Panc1 (cell line): ENCODE results near the gene NATD1. TPM values are rescaled to one million over a fixed set of nuclear protein-coding genes. Genes with fewer than 3 reads are reported as not detected.

Experiments used
- ATAC-seq: fragments of 200-7000 bp; cut with Tn5 transposase; 2 replicates; pipeline ENCODE4 v1.9.1; 2020; ENCODE audit warnings: mild to moderate bottlenecking, moderate library complexity
- BruUV-seq: library from RNA; stranded (reverse); fragments of 400-500 nt; replicated peaks from 2 replicates; lab custom pipeline; 2021; lab: Mats Ljungman, UMichigan
- CTCF ChIA-PET: fragments of 300-600 bp; sonication (Branson Sonifier 250); formaldehyde crosslinking; loops from one replicate; lab custom pipeline; 2022; ENCODE audit warnings: antibody characterized with exemption; lab: Charles Lee
- POLR2A ChIA-PET: fragments of 300-600 bp; sonication (Branson Sonifier 250); formaldehyde crosslinking; loops from one replicate; lab custom pipeline; 2022; ENCODE audit warnings: antibody characterized with exemption; lab: Charles Lee
- DNase-seq: peaks from one replicate; pipeline ENCODE4 v3.0.0-alpha.2; 2010; ENCODE audit warnings: low read depth, low spot score
- H3K27ac ChIP-seq: 2 replicates; pipeline ENCODE4 v1.5.1; 2011; ENCODE audit warnings: mild to moderate bottlenecking, low read length, inconsistent platforms
- H3K27me3 ChIP-seq: fragments of 200-500 bp; sonication (Bioruptor generic); 2 replicates; pipeline ENCODE4 v1.6.0; 2014; ENCODE audit warnings: low read length, inconsistent platforms; ENCODE audit not compliant: control insufficient read depth, insufficient read depth
- H3K36me3 ChIP-seq: fragments of 200-500 bp; sonication (Bioruptor generic); 2 replicates; pipeline ENCODE4 v1.5.1; 2014; ENCODE audit warnings: inconsistent platforms, mild to moderate bottlenecking, low read length, moderate library complexity; ENCODE audit not compliant: control insufficient read depth, insufficient read depth
- H3K4me1 ChIP-seq: 2 replicates; pipeline ENCODE4 v1.5.1; 2011; ENCODE audit warnings: inconsistent platforms, mild to moderate bottlenecking, low read length, moderate library complexity; ENCODE audit not compliant: control insufficient read depth, insufficient read depth
- H3K4me3 ChIP-seq, 2 experiments: 2 replicates each; pipeline ENCODE4 v1.5.1; 2011 to 2012; ENCODE audit warnings: low read depth in 2 of 2, low read length in 2 of 2, mild to moderate bottlenecking in 2 of 2, inconsistent platforms in 1 of 2, moderate library complexity in 1 of 2
- H3K9me3 ChIP-seq: fragments of 200-500 bp; sonication (Bioruptor generic); 2 replicates; pipeline ENCODE4 v1.5.1; 2014; ENCODE audit warnings: low read depth, mild to moderate bottlenecking, inconsistent platforms, low read length, moderate library complexity; ENCODE audit not compliant: control insufficient read depth, insufficient read depth
- POLR2AphosphoS5 ChIP-seq: IDR thresholded peaks from 2 replicates; pipeline ENCODE4 v1.6.1; 2012; ENCODE audit warnings: mild to moderate bottlenecking, low read depth, low read length, moderate library complexity
- REST ChIP-seq, 2 experiments: IDR thresholded peaks; 2 replicates each; pipeline ENCODE4 v1.6.1; 2011 to 2012; ENCODE audit warnings: low read depth in 2 of 2, control low read depth in 1 of 2, low read length in 1 of 2, mild to moderate bottlenecking in 1 of 2, moderate library complexity in 1 of 2; ENCODE audit not compliant: insufficient read depth in 1 of 2
- SIN3A ChIP-seq: IDR thresholded peaks from 2 replicates; pipeline ENCODE4 v1.6.1; 2012; ENCODE audit warnings: low read depth, mild to moderate bottlenecking, low read length, moderate library complexity, borderline replicate concordance; ENCODE audit not compliant: insufficient read depth
- TCF7L2 ChIP-seq: IDR thresholded peaks from 2 replicates; pipeline ENCODE4 v1.6.1; 2011; ENCODE audit warnings: mild to moderate bottlenecking, low read depth, low read length, inconsistent platforms
- in situ Hi-C: cut with HindIII; loops from 2 replicates; pipeline ENCODE4 v1.10.0; 2016; ENCODE audit warnings: low sequenced_read_pairs, low pct_unique_long_range_greater_than_20kb
- intact Hi-C: fragments of 100-400 bp; cut with micrococcal nuclease; formaldehyde crosslinking; loops from one replicate; pipeline ENCODE4 v1.10.0; 2022; ENCODE audit not compliant: unreplicated experiment
- total RNA-seq: library from RNA; stranded (reverse); gene quantifications from one replicate; pipeline ENCODE4 v1.2.1, GENCODE V29; 2021; ENCODE audit not compliant: unreplicated experiment
- TF ChIP-seq, protein P1 (sequence below): fragments of 450-650 bp; IDR thresholded peaks from 2 replicates; pipeline ENCODE4 v1.5.1; 2017; ENCODE audit warnings: mild to moderate bottlenecking

NATD1 gene
- total RNA-seq, 1 experiment from 2014 or later = 2.8 TPM

DNA sequence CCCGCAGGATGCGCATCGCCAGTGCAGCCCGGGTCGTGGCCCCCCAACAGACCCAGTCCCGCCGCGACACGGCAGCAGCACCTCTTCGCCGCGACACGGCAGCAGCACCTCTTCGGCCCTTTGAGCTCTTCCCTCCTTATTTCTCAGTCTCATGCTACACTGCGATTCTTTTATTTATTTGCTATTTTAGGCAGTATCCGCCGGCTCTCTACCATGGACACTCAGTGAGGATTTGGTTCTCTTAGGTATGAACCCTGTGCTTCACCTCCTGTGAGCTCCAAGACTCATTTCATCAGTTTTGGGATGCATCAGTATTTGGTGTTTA, 23.0 kb upstream of the NATD1 start:
- Histone ChIP-seq H3K9me3 (no peaks in the 10 kb centered on the region), H3K36me3 (no peaks in the 10 kb centered on the region), H3K27me3 (no peaks in the 10 kb centered on the region), H3K27ac (no peak overlapping the region), H3K4me1 (no peaks in the 10 kb centered on the region; the same call in 1 of the 2 replicates), H3K4me3 (peak overlapping the region; percentile 57 to 69)
- no peak for TF ChIP-seq TCF7L2
- TF ChIP-seq, protein P1, sequence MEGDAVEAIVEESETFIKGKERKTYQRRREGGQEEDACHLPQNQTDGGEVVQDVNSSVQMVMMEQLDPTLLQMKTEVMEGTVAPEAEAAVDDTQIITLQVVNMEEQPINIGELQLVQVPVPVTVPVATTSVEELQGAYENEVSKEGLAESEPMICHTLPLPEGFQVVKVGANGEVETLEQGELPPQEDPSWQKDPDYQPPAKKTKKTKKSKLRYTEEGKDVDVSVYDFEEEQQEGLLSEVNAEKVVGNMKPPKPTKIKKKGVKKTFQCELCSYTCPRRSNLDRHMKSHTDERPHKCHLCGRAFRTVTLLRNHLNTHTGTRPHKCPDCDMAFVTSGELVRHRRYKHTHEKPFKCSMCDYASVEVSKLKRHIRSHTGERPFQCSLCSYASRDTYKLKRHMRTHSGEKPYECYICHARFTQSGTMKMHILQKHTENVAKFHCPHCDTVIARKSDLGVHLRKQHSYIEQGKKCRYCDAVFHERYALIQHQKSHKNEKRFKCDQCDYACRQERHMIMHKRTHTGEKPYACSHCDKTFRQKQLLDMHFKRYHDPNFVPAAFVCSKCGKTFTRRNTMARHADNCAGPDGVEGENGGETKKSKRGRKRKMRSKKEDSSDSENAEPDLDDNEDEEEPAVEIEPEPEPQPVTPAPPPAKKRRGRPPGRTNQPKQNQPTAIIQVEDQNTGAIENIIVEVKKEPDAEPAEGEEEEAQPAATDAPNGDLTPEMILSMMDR = no peak
- ChIA-PET CTCF (no interaction called here), POLR2A (no interaction called here)
- in situ Hi-C loops (no loop called here), intact Hi-C loops (no loop called here)
- ATAC-seq (no peak), DNase-seq (no peak)
- no TSS peak for BruUV-seq

- ChIA-PET CTCF (interaction anchor here (0.6 to 1.0 kb wide), 2 partner anchors 147 to 249 kb away, joined by 4 to 7 read pairs; no protein-coding TSS in a partner anchor), POLR2A (no interaction called here)
- H3K27ac ChIP-seq = peak overlapping the region; percentile 65
- ATAC-seq (peak; percentile 95), DNase-seq (no peak)
- peak overlapping the region; percentile 57 to 69 for H3K4me3 ChIP-seq
- intact Hi-C loops = no loop called here
- TF ChIP-seq REST (IDR thresholded peaks at IDR 0.05; ENCODE audit: insufficient read depth in 1 of 2, low read depth in 2 of 2, low read length in 1 of 2) = no peak
- TF ChIP-seq POLR2AphosphoS5 = 0 out of 2 replicates have a peak, but pooled peaks have one; percentile 53
- H3K36me3 ChIP-seq = no peaks in the 10 kb centered on the region
- H3K27me3 ChIP-seq = no peaks in the 10 kb centered on the region
- BruUV-seq = no TSS peak
- in situ Hi-C loops = no loop called here
- no peaks in the 10 kb centered on the region for H3K9me3 ChIP-seq
- no peaks in the 10 kb centered on the region; the same call in 1 of the 2 replicates for H3K4me1 ChIP-seq
Measured at GRCh38 chr17:21275579-21276263, 22.5 kb upstream of the NATD1 start.

DNA sequence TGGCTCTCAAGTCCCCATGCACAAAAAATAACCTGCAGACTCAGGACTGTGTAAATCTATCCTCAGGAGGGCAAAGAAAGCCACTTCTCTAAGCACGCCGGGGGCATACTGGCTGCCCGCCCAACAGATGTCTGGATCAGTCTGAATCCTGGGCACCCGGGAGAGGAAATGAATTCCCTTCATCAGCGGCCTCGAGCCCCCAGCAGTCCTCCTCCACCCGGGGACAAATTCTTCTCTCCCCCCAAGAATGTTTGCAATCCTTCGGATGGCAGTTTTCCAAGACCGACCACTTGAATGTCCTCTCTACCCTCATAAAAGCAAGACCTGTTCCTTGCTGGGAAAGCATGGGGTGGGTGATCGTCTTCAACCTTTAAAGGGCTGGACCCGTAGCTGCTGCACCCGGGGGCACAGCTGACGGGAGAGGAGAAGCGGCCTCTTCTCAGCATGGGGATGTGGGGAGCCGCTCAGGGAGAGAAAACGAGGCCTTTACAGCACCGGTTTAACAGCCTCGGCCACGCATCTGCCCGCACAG, 21.9 kb upstream of the NATD1 start:
- TF ChIP-seq REST (IDR thresholded peaks at IDR 0.05; ENCODE audit: insufficient read depth in 1 of 2, low read depth in 2 of 2, low read length in 1 of 2) = no peak
- TF ChIP-seq SIN3A = no peak
- TF ChIP-seq, protein P1 = no peak
- TF ChIP-seq POLR2AphosphoS5 = no peak
- TF ChIP-seq TCF7L2 = no peak
- ATAC-seq = no peak; the same call in 1 of the 2 replicates
- no peaks in the 10 kb centered on the region for H3K9me3 ChIP-seq
- no peak for DNase-seq
- no peaks in the 10 kb centered on the region for H3K36me3 ChIP-seq
- POLR2A ChIA-PET = no interaction called here
- H3K4me3 ChIP-seq = peak overlapping the region; percentile 57 to 69
- H3K27me3 ChIP-seq = no peaks in the 10 kb centered on the region
- H3K27ac ChIP-seq = peak overlapping the region; percentile 65
- no TSS peak for BruUV-seq
- intact Hi-C loops = no loop called here
- CTCF ChIA-PET = interaction anchor here (0.6 to 1.0 kb wide), 2 partner anchors 146 to 249 kb away, joined by 4 to 7 read pairs; no protein-coding TSS in a partner anchor
- no peaks in the 10 kb centered on the region; the same call in 1 of the 2 replicates for H3K4me1 ChIP-seq
- in situ Hi-C loops = no loop called here
